Fibroblast of pulmonary artery (primary cell): Measurements from ENCODE around the gene HAUS1.

Experiments used
- DNase-seq: peaks from one replicate; pipeline ENCODE4 v3.0.0-alpha.2; 2010; ENCODE audit warnings: low read depth
- H3K4me3 ChIP-seq: replicated peaks from 2 replicates; pipeline ENCODE4 v1.5.1; 2011; ENCODE audit warnings: low read depth, mild to moderate bottlenecking, control low read depth, low read length, moderate library complexity
- CTCF ChIP-seq: IDR thresholded peaks from 2 replicates; pipeline ENCODE4 v1.5.1; 2011; ENCODE audit warnings: mild to moderate bottlenecking, control low read depth, low read length, inconsistent platforms; ENCODE audit errors: missing control alignments

The HAUS1 gene

GRCh38 chr18:46134920-46135675 lies 30.9 kb downstream of the HAUS1 start:
- DNase-seq: no peak
- no peak for TF ChIP-seq CTCF
- no peak overlapping the region for H3K4me3 ChIP-seq

GRCh38 chr18:46140173-46140572 lies 36.0 kb downstream of the HAUS1 start:
- TF ChIP-seq CTCF: no peak
- H3K4me3 ChIP-seq: no peak overlapping the region
- no peak for DNase-seq

- no peak for DNase-seq
- H3K4me3 ChIP-seq: no peak overlapping the region
- no peak for TF ChIP-seq CTCF
Observed at GRCh38 chr18:46141199-46141598, 37.0 kb downstream of the HAUS1 start.

GRCh38 chr18:46148810-46149209 lies 44.6 kb downstream of the HAUS1 start:
- no peak overlapping the region for H3K4me3 ChIP-seq
- DNase-seq: peak; percentile 70
- TF ChIP-seq CTCF: peak; percentile 62

GRCh38 chr18:46152436-46152807 lies 48.2 kb downstream of the HAUS1 start:
- no peak overlapping the region for H3K4me3 ChIP-seq
- DNase-seq: peak; percentile 44
- no peak for TF ChIP-seq CTCF

GRCh38 chr18:46152808-46153617 lies 48.8 kb downstream of the HAUS1 start:
- TF ChIP-seq CTCF: no peak
- DNase-seq: no peak
- no peak overlapping the region for H3K4me3 ChIP-seq
